ENCODE data around the gene ACTG1. TPM values are rescaled to one million over a fixed set of nuclear protein-coding genes. Genes with fewer than 3 reads are reported as not detected.

ACTG1 gene
- total RNA-seq, 1 donor from 2014 or later: 1,228 TPM

DNA sequence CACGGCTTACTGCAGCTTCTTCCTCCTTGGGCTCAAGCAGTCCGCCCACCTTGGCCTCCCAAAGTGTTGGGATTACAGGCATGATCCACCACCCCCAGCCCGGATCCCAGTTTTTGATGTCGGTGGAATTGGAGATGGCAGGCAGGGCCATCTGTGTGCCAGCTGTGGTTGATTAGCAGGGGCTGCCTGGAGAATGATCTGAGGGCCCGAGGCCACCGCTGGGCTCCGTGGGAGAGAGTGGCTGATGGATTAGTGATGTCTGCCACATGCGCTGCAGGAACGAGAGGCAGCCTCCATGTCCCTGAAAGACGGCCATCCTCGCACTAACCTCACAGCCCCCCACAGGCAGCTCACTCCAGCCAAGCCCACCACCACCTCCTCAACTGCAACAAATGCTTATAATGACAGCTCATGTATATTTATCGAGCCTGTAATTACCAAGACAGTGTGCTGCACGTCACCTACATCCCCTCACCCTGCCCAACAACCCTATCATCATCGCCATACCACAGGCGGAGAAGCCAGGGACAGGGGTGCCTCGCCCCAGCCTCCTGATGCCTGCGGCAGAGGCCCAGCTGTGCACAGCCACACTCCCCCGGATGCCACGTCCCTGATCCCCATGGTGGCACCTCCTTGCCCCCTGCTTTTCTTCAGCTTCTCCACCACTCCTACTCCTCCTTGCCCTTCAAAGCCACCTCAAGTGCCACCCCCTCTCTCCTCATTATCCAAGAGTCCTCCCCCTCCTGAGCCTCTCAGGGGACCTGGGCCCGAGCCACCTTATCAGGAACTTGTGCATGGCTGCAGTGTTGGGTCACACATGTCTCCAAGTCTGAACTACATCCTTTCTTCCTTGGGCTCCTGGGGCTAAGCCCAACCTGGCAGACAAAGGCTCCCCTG is 33.2 kb downstream of the ACTG1 start:
- Mint-ChIP-seq H3K4me1 (peaks cover 58% of the 10 kb centered on the region), H3K36me3 (no peaks in the 10 kb centered on the region), H3K4me3 (peak overlapping the region; percentile 36), H3K27ac (peak overlapping the region; percentile 21), H3K9me3 (peaks cover 3% of the 10 kb centered on the region), H3K27me3 (ENCODE audit: insufficient read depth, low read depth) (peaks cover 19% of the 10 kb centered on the region)
- H2AFZ ChIP-seq (replicated peaks): no peak overlapping the region
- H3K4me1 ChIP-seq: peaks cover 10% of the 10 kb centered on the region
- no peak overlapping the region for H3K9ac ChIP-seq
- no peak overlapping the region for H3K27ac ChIP-seq
- TF ChIP-seq, protein P1, sequence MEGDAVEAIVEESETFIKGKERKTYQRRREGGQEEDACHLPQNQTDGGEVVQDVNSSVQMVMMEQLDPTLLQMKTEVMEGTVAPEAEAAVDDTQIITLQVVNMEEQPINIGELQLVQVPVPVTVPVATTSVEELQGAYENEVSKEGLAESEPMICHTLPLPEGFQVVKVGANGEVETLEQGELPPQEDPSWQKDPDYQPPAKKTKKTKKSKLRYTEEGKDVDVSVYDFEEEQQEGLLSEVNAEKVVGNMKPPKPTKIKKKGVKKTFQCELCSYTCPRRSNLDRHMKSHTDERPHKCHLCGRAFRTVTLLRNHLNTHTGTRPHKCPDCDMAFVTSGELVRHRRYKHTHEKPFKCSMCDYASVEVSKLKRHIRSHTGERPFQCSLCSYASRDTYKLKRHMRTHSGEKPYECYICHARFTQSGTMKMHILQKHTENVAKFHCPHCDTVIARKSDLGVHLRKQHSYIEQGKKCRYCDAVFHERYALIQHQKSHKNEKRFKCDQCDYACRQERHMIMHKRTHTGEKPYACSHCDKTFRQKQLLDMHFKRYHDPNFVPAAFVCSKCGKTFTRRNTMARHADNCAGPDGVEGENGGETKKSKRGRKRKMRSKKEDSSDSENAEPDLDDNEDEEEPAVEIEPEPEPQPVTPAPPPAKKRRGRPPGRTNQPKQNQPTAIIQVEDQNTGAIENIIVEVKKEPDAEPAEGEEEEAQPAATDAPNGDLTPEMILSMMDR (IDR thresholded peaks at IDR 0.05): no peak
- TF ChIP-seq EZH2 (IDR thresholded peaks at IDR 0.05) (no peak), EZH2phosphoT487 (IDR thresholded peaks at IDR 0.05) (no peak)
- H4K20me1 ChIP-seq (ENCODE audit: low read depth): no peaks in the 10 kb centered on the region
- peaks cover 50% of the 10 kb centered on the region for H3K27me3 ChIP-seq
- no peaks in the 10 kb centered on the region for H3K9me3 ChIP-seq (ENCODE audit: low read depth)
- peaks cover 12% of the 10 kb centered on the region for H3F3A ChIP-seq (ENCODE audit: low read depth)
- DNase-seq (ENCODE audit: low spot score): no peak
- no peaks in the 10 kb centered on the region for H3K36me3 ChIP-seq
- H3K4me2 ChIP-seq: no peak overlapping the region
- no peaks in the 10 kb centered on the region for H3K79me2 ChIP-seq (ENCODE audit: low read depth)
- H3K4me3 ChIP-seq: no peak overlapping the region

DNA sequence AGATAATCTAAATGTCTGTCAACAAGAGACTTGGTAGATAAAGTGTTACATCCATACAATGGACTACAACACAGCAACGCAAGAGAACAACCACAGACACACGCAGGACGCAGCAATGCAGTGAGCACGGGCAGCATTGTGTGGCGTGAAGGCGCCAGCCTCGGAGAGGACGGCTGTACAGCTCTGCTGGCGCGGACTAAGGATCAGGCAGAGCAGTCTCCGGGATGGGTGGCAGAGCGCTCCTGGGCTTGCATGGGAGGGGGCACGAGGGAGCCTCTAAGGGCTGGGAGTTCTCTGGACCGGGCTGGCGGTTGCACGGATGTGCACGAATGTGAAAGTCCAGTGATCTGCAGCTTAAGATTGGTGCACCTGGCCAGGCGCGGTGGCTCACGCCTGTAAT is 34.5 kb downstream of the ACTG1 start:
- Mint-ChIP-seq H3K4me1 (peaks cover 61% of the 10 kb centered on the region), H3K9me3 (peaks cover 3% of the 10 kb centered on the region), H3K36me3 (peaks cover 2% of the 10 kb centered on the region), H3K4me3 (peak overlapping the region; percentile 22), H3K27me3 (ENCODE audit: insufficient read depth, low read depth) (peaks cover 22% of the 10 kb centered on the region), H3K27ac (peak overlapping the region; percentile 40)
- Histone ChIP-seq H3K9ac (no peak overlapping the region), H3K79me2 (ENCODE audit: low read depth) (no peaks in the 10 kb centered on the region), H4K20me1 (ENCODE audit: low read depth) (no peaks in the 10 kb centered on the region), H3K27ac (no peak overlapping the region), H3K4me3 (no peak overlapping the region), H3K4me1 (peaks cover 2% of the 10 kb centered on the region), H3K4me2 (no peak overlapping the region), H3K27me3 (peaks cover 39% of the 10 kb centered on the region), H3K9me3 (ENCODE audit: low read depth) (no peaks in the 10 kb centered on the region), H2AFZ (replicated peaks) (no peak overlapping the region), H3F3A (ENCODE audit: low read depth) (peaks cover 12% of the 10 kb centered on the region), H3K36me3 (no peaks in the 10 kb centered on the region)
- DNase-seq (ENCODE audit: low spot score): no peak
- TF ChIP-seq, protein P1 (IDR thresholded peaks at IDR 0.05): no peak
- no peak for TF ChIP-seq EZH2phosphoT487 (IDR thresholded peaks at IDR 0.05)

DNA sequence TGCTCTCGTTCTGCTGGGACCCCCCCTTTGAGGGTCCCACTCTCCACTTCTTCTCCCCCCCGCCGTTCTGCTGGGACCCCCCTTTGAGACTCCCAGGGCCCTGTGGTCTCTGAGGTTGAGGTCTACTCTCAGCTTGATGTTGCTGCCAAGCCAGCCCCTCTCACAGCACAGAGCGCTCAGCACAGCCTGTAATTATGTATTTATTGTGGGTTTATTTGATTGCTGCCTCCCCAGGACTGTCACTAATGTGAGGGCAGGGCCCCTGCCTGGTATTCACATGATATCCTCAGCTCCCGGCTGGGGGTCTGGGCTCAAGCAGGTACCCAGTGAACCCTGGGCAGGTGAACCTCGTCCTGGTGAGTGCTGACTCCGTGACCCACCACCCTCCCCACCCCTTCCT is 35.4 kb downstream of the ACTG1 start:
- Mint-ChIP-seq H3K4me1 (peaks cover 53% of the 10 kb centered on the region), H3K9me3 (peaks cover 3% of the 10 kb centered on the region), H3K27ac (no peak overlapping the region), H3K4me3 (peak overlapping the region; percentile 55), H3K27me3 (ENCODE audit: insufficient read depth, low read depth) (peaks cover 20% of the 10 kb centered on the region), H3K36me3 (peaks cover 2% of the 10 kb centered on the region)
- no peaks in the 10 kb centered on the region for H3K4me1 ChIP-seq
- peaks cover 30% of the 10 kb centered on the region for H3K27me3 ChIP-seq
- H3K9me3 ChIP-seq (ENCODE audit: low read depth): no peaks in the 10 kb centered on the region
- H4K20me1 ChIP-seq (ENCODE audit: low read depth): no peaks in the 10 kb centered on the region
- H3K4me2 ChIP-seq: no peak overlapping the region
- H3K27ac ChIP-seq: no peak overlapping the region
- H3K79me2 ChIP-seq (ENCODE audit: low read depth): no peaks in the 10 kb centered on the region
- no peak for DNase-seq (ENCODE audit: low spot score)
- no peak overlapping the region for H2AFZ ChIP-seq (replicated peaks)
- H3F3A ChIP-seq (ENCODE audit: low read depth): peaks cover 5% of the 10 kb centered on the region
- H3K36me3 ChIP-seq: no peaks in the 10 kb centered on the region
- no peak overlapping the region for H3K4me3 ChIP-seq
- no peak overlapping the region for H3K9ac ChIP-seq
- TF ChIP-seq EZH2 (IDR thresholded peaks at IDR 0.05) (no peak), EZH2phosphoT487 (IDR thresholded peaks at IDR 0.05) (no peak)
- TF ChIP-seq, protein P1 (IDR thresholded peaks at IDR 0.05): no peak
